H1 (cell line): ENCODE results near the gene RNASE9.

Source experiments
- CBX8 ChIP-seq: fragments of 300-800, 300-1000 bp; sonication (generic); IDR thresholded peaks from 2 replicates; pipeline ENCODE4 v1.7.1; 2016; ENCODE audit warnings: low read depth, low read length, borderline replicate concordance
- CHD1 ChIP-seq: IDR thresholded peaks from 2 replicates; pipeline ENCODE4 v1.6.1; 2012; ENCODE audit warnings: low read depth, low read length, improper control_type of control experiment
- EGR1 ChIP-seq: IDR thresholded peaks from 2 replicates; pipeline ENCODE4 v1.6.1; 2011; ENCODE audit warnings: low read depth, low read length, borderline replicate concordance
- EP300 ChIP-seq, 2 experiments: IDR thresholded peaks; 1 replicate in 1 of 2; 2 replicates in 1 of 2; pipeline ENCODE4 v1.6.1; 2011 to 2012; ENCODE audit warnings: low read depth in 2 of 2, low read length in 2 of 2, mild to moderate bottlenecking in 2 of 2, borderline replicate concordance in 1 of 2, inconsistent platforms in 1 of 2, moderate library complexity in 1 of 2
- GABPA ChIP-seq: IDR thresholded peaks from 2 replicates; pipeline ENCODE4 v1.6.1; 2011; ENCODE audit warnings: mild to moderate bottlenecking, low read length, moderate library complexity, borderline replicate concordance; ENCODE audit not compliant: insufficient read depth
- HDAC6 ChIP-seq: IDR thresholded peaks from one replicate; pipeline ENCODE4 v1.7.1; 2012; ENCODE audit warnings: low read depth, mild to moderate bottlenecking, inconsistent platforms, low read length, moderate library complexity
- JUN ChIP-seq: IDR thresholded peaks from 2 replicates; pipeline ENCODE4 v1.6.1; 2011; ENCODE audit warnings: low read depth, mild to moderate bottlenecking, improper control_type of control experiment, low read length
- POLR2A ChIP-seq, 2 experiments: IDR thresholded peaks; 1 replicate in 1 of 2; 2 replicates in 1 of 2; pipeline ENCODE4 v1.6.1; 2011; ENCODE audit warnings: low read depth in 2 of 2, low read length in 2 of 2, mild to moderate bottlenecking in 2 of 2; ENCODE audit errors: control extremely low read depth in 1 of 2
- POLR2AphosphoS5 ChIP-seq: IDR thresholded peaks from 2 replicates; pipeline ENCODE4 v1.6.1; 2011; ENCODE audit warnings: low read depth, low read length
- SRF ChIP-seq: IDR thresholded peaks from 2 replicates; pipeline ENCODE4 v1.6.1; 2011; ENCODE audit warnings: mild to moderate bottlenecking, low read depth, low read length, moderate library complexity
- TCF12 ChIP-seq: IDR thresholded peaks from 2 replicates; pipeline ENCODE4 v1.6.1; 2011; ENCODE audit warnings: low read depth, mild to moderate bottlenecking, low read length
- TF ChIP-seq, protein P1 (sequence below), 3 experiments: IDR thresholded peaks; 1 replicate in 2 of 3; 2 replicates in 1 of 3; pipeline versions ENCODE4 v1.5.1 to v1.6.1; 2011; ENCODE audit warnings: low read length in 3 of 3, mild to moderate bottlenecking in 3 of 3, inconsistent platforms in 2 of 3, low read depth in 1 of 3, moderate library complexity in 1 of 3; ENCODE audit not compliant: insufficient read depth in 1 of 3; ENCODE audit errors: control extremely low read depth in 1 of 3

GRCh38 chr14:20557212-20557542 lies 3.7 kb downstream of the RNASE9 start:
- TF ChIP-seq EGR1 (no peak), HDAC6 (no peak), GABPA (no peak), POLR2AphosphoS5 (no peak), POLR2A (IDR thresholded peaks at IDR 0.05; ENCODE audit: control extremely low read depth in 1 of 2, low read depth in 2 of 2, low read length in 2 of 2) (no peak), CHD1 (no peak), TCF12 (no peak), SRF (no peak), CBX8 (no peak), EP300 (IDR thresholded peaks at IDR 0.05; ENCODE audit: borderline replicate concordance in 1 of 2, low read depth in 2 of 2, low read length in 2 of 2) (no peak), JUN (no peak)
- TF ChIP-seq, protein P1, sequence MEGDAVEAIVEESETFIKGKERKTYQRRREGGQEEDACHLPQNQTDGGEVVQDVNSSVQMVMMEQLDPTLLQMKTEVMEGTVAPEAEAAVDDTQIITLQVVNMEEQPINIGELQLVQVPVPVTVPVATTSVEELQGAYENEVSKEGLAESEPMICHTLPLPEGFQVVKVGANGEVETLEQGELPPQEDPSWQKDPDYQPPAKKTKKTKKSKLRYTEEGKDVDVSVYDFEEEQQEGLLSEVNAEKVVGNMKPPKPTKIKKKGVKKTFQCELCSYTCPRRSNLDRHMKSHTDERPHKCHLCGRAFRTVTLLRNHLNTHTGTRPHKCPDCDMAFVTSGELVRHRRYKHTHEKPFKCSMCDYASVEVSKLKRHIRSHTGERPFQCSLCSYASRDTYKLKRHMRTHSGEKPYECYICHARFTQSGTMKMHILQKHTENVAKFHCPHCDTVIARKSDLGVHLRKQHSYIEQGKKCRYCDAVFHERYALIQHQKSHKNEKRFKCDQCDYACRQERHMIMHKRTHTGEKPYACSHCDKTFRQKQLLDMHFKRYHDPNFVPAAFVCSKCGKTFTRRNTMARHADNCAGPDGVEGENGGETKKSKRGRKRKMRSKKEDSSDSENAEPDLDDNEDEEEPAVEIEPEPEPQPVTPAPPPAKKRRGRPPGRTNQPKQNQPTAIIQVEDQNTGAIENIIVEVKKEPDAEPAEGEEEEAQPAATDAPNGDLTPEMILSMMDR (IDR thresholded peaks at IDR 0.05; ENCODE audit: control extremely low read depth in 1 of 3, insufficient read depth in 1 of 3, low read depth in 1 of 3, low read length in 3 of 3): no peak
